ENCODE data around the gene PCDH9.

- TF ChIP-seq, protein P1, sequence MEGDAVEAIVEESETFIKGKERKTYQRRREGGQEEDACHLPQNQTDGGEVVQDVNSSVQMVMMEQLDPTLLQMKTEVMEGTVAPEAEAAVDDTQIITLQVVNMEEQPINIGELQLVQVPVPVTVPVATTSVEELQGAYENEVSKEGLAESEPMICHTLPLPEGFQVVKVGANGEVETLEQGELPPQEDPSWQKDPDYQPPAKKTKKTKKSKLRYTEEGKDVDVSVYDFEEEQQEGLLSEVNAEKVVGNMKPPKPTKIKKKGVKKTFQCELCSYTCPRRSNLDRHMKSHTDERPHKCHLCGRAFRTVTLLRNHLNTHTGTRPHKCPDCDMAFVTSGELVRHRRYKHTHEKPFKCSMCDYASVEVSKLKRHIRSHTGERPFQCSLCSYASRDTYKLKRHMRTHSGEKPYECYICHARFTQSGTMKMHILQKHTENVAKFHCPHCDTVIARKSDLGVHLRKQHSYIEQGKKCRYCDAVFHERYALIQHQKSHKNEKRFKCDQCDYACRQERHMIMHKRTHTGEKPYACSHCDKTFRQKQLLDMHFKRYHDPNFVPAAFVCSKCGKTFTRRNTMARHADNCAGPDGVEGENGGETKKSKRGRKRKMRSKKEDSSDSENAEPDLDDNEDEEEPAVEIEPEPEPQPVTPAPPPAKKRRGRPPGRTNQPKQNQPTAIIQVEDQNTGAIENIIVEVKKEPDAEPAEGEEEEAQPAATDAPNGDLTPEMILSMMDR (IDR thresholded peaks at IDR 0.05 in 2 of 3, conservative IDR thresholded peaks at IDR 0.05 in 1 of 3; ENCODE audit: control insufficient read depth in 2 of 3, extremely low read depth in 1 of 3, insufficient read depth in 1 of 3, low read depth in 3 of 3, low read length in 3 of 3) = no peak
- TF ChIP-seq POLR2A (IDR thresholded peaks at IDR 0.05; ENCODE audit: low read depth, low read length) = no peak
- no peak for TF ChIP-seq ETV6 (conservative IDR thresholded peaks at IDR 0.05 in 1 of 2, IDR thresholded peaks at IDR 0.05 in 1 of 2; ENCODE audit: borderline replicate concordance in 1 of 2, low read depth in 1 of 2)
- no peak for TF ChIP-seq BHLHE40 (IDR thresholded peaks at IDR 0.05; ENCODE audit: borderline replicate concordance in 1 of 2, low read depth in 2 of 2, low read length in 1 of 2)
- no peak for TF ChIP-seq JUNB (IDR thresholded peaks at IDR 0.05)
These were observed 933.3 kb downstream of the PCDH9 start for GRCh38 chr13:66296875-66297274.
